GM20431 (cell line): ENCODE data around the gene THSD4.

Experiments used
- in situ Hi-C: fragments of 300-500 bp; cut with MseI, MboI; formaldehyde crosslinking; loops from one replicate; pipeline ENCODE4 v1.15.0; 2020; ENCODE audit warnings: low sequenced_read_pairs; ENCODE audit not compliant: unreplicated experiment

Gene THSD4

GRCh38 chr15:71431343-71432336, 316.4 kb downstream of the THSD4 start:
- in situ Hi-C loops, result loop anchor here (25.0 kb wide), 2 partner anchors 319 to 444 kb away; partner anchors contain the start of gene THSD4

- in situ Hi-C loops, result loop anchor here (25.0 kb wide), 2 partner anchors 321 to 446 kb away; partner anchors contain the start of gene THSD4
Measured at GRCh38 chr15:71433402-71433801, 318.1 kb downstream of the THSD4 start.

- in situ Hi-C loops, result loop anchor here (25.0 kb wide), 2 partner anchors 322 to 447 kb away; partner anchors contain the start of gene THSD4
Measured at GRCh38 chr15:71434774-71435173, 319.5 kb downstream of the THSD4 start.

GRCh38 chr15:71435552-71435951, 320.3 kb downstream of the THSD4 start:
- in situ Hi-C loops, result loop anchor here (25.0 kb wide), 2 partner anchors 323 to 448 kb away; partner anchors contain the start of gene THSD4

GRCh38 chr15:71436854-71437253, 321.6 kb downstream of the THSD4 start:
- in situ Hi-C loops, result loop anchor here (25.0 kb wide), 2 partner anchors 325 to 450 kb away; partner anchors contain the start of gene THSD4

GRCh38 chr15:71437404-71437803, 322.1 kb downstream of the THSD4 start:
- in situ Hi-C loops, result loop anchor here (25.0 kb wide), 2 partner anchors 325 to 450 kb away; partner anchors contain the start of gene THSD4

GRCh38 chr15:71437919-71438318, 322.6 kb downstream of the THSD4 start:
- in situ Hi-C loops, result loop anchor here (25.0 kb wide), 2 partner anchors 326 to 451 kb away; partner anchors contain the start of gene THSD4

- in situ Hi-C loops, result loop anchor here (25.0 kb wide), 2 partner anchors 327 to 452 kb away; partner anchors contain the start of gene THSD4
Measured at GRCh38 chr15:71439478-71439877, 324.2 kb downstream of the THSD4 start.

- in situ Hi-C loops, result loop anchor here (25.0 kb wide), 2 partner anchors 328 to 453 kb away; partner anchors contain the start of gene THSD4
Measured at GRCh38 chr15:71440489-71441110, 325.3 kb downstream of the THSD4 start.

GRCh38 chr15:71443538-71443937, 328.3 kb downstream of the THSD4 start:
- in situ Hi-C loops, result loop anchor here (25.0 kb wide), 2 partner anchors 331 to 456 kb away; partner anchors contain the start of gene THSD4

- in situ Hi-C loops, result loop anchor here (25.0 kb wide), 2 partner anchors 332 to 457 kb away; partner anchors contain the start of gene THSD4
Measured at GRCh38 chr15:71444032-71444810, 328.9 kb downstream of the THSD4 start.

GRCh38 chr15:71444866-71445590, 329.8 kb downstream of the THSD4 start:
- in situ Hi-C loops, result loop anchor here (25.0 kb wide), 2 partner anchors 333 to 458 kb away; partner anchors contain the start of gene THSD4

GRCh38 chr15:71447328-71448250, 332.3 kb downstream of the THSD4 start:
- in situ Hi-C loops, result loop anchor here (25.0 kb wide), 2 partner anchors 335 to 460 kb away; partner anchors contain the start of gene THSD4

- in situ Hi-C loops, result loop anchor here (25.0 kb wide), 2 partner anchors 336 to 461 kb away; partner anchors contain the start of gene THSD4
Measured at GRCh38 chr15:71448688-71449114, 333.4 kb downstream of the THSD4 start.

- in situ Hi-C loops, result loop anchor here (25.0 kb wide), 2 partner anchors 337 to 462 kb away; partner anchors contain the start of gene THSD4
Measured at GRCh38 chr15:71449363-71449762, 334.1 kb downstream of the THSD4 start.

- in situ Hi-C loops, result loop anchor here (10.0 to 25.0 kb wide), 3 partner anchors 285 to 463 kb away; partner anchors contain the start of gene THSD4
Measured at GRCh38 chr15:71449956-71450355, 334.7 kb downstream of the THSD4 start.

- in situ Hi-C loops, result loop anchor here (10.0 kb wide), 1 partner anchor 284 kb away; no protein-coding TSS in a partner anchor
Measured at GRCh38 chr15:71451130-71451529, 335.9 kb downstream of the THSD4 start.
